ENCODE measurements around the gene SMIM21.

GRCh38 chr18:75428490-75428889, 987 bp upstream of the SMIM21 start:
- no peak for TF ChIP-seq CTCF (IDR thresholded peaks at IDR 0.05)
- no peak for TF ChIP-seq ZFX (IDR thresholded peaks at IDR 0.05; ENCODE audit: borderline replicate concordance)
